ENCODE measurements around the gene TLN1. TPM values are rescaled to one million over a fixed set of nuclear protein-coding genes. Genes with fewer than 3 reads are reported as not detected.

TLN1 gene
- polyA plus RNA-seq, 1 experiment: 165 TPM

GRCh38 chr9:35673132-35674024, 58.6 kb downstream of the TLN1 start, which contains the start of gene CA9:
Gene CA9 (plus strand): TSS chr9:35673928. CDS start chr9:35673960, 32 bp downstream.
- Histone ChIP-seq H3K27me3 (ENCODE audit: control insufficient read depth, insufficient read depth, low read length) (no peaks in the 10 kb centered on the region), H3K27ac (ENCODE audit: low read depth, low read length) (no peak within 1 kb of the TSS), H3K4me3 (ENCODE audit: low read depth, low read length) (no peak within 1 kb of the TSS), H3K9me3 (ENCODE audit: control insufficient read depth, insufficient read depth, low read length) (no peaks in the 10 kb centered on the region; the same call in 1 of the 2 replicates)
- no peak for TF ChIP-seq CTCF (IDR thresholded peaks at IDR 0.05; ENCODE audit: low read depth, low read length)
- CTCF ChIA-PET: interaction anchor here (0.8 to 1.1 kb wide), 2 partner anchors 12 to 23 kb away, joined by 3 to 5 read pairs; no protein-coding TSS in a partner anchor
- POLR2A ChIA-PET: interaction anchor here (0.7 to 1.4 kb wide), 5 partner anchors 10 to 58 kb away, joined by 3 to 6 read pairs (median 3); partner anchors contain the start of genes CREB3 and TLN1
- DNase-seq (ENCODE audit: low read depth, low spot score): no peak

GRCh38 chr9:35669331-35670145, 62.5 kb downstream of the TLN1 start:
- ChIA-PET CTCF (interaction anchor here (1.0 to 1.7 kb wide), 5 partner anchors 8 to 58 kb away, joined by 3 to 14 read pairs (median 4); partner anchors contain the start of genes CCDC107 and RMRP), POLR2A (interaction anchor here (1.8 to 3.0 kb wide), 2 partner anchors 11 to 21 kb away, joined by 8 to 13 read pairs; partner anchors contain the start of gene TPM2)
- H3K9me3 ChIP-seq (ENCODE audit: control insufficient read depth, insufficient read depth, low read length): no peaks in the 10 kb centered on the region
- H3K27ac ChIP-seq (ENCODE audit: low read depth, low read length): peak overlapping the region; percentile 25
- H3K4me3 ChIP-seq (ENCODE audit: low read depth, low read length): no peak overlapping the region
- no peaks in the 10 kb centered on the region for H3K27me3 ChIP-seq (ENCODE audit: control insufficient read depth, insufficient read depth, low read length)
- TF ChIP-seq CTCF (IDR thresholded peaks at IDR 0.05; ENCODE audit: low read depth, low read length): no peak
- DNase-seq (ENCODE audit: low read depth, low spot score): no peak

- no peak for TF ChIP-seq CTCF (IDR thresholded peaks at IDR 0.05; ENCODE audit: low read depth, low read length)
- ChIA-PET CTCF (no interaction called here), POLR2A (no interaction called here)
- H3K27ac ChIP-seq (ENCODE audit: low read depth, low read length): no peak overlapping the region
- no peaks in the 10 kb centered on the region for H3K9me3 ChIP-seq (ENCODE audit: control insufficient read depth, insufficient read depth, low read length)
- no peaks in the 10 kb centered on the region for H3K27me3 ChIP-seq (ENCODE audit: control insufficient read depth, insufficient read depth, low read length)
- DNase-seq (ENCODE audit: low read depth, low spot score): no peak
- H3K4me3 ChIP-seq (ENCODE audit: low read depth, low read length): no peak overlapping the region
These were observed 64.1 kb downstream of the TLN1 start for GRCh38 chr9:35667939-35668338.

- CTCF ChIA-PET: interaction anchor here (2.6 kb wide), 1 partner anchor 30 kb away, joined by 14 read pairs; no protein-coding TSS in a partner anchor
- TF ChIP-seq CTCF (IDR thresholded peaks at IDR 0.05; ENCODE audit: low read depth, low read length): no peak
- POLR2A ChIA-PET: interaction anchor here (0.7 to 3.1 kb wide), 4 partner anchors 9 to 24 kb away, joined by 3 to 28 read pairs (median 10); no protein-coding TSS in a partner anchor
- Histone ChIP-seq H3K27me3 (ENCODE audit: control insufficient read depth, insufficient read depth, low read length) (no peaks in the 10 kb centered on the region), H3K9me3 (ENCODE audit: control insufficient read depth, insufficient read depth, low read length) (no peaks in the 10 kb centered on the region), H3K27ac (ENCODE audit: low read depth, low read length) (no peak overlapping the region), H3K4me3 (ENCODE audit: low read depth, low read length) (no peak overlapping the region)
- DNase-seq (ENCODE audit: low read depth, low spot score): no peak
These were observed 65.4 kb downstream of the TLN1 start for GRCh38 chr9:35666549-35666948.

Data from AG04450 (cell line).